GM18505 (cell line): ENCODE data around the gene PRKAR2A.
"Not testable (repeated sequence)": the region's sequence is repeated elsewhere in the genome, so short reads cannot be mapped to it uniquely, and the experiment has no call there.

Experiments used
- ATAC-seq: cut with Tn5 transposase; IDR thresholded peaks from one replicate; pipeline ENCODE4 v1.9.1; 2021; ENCODE audit not compliant: unreplicated experiment
- POLR2A ChIP-seq: IDR thresholded peaks from 4 replicates; pipeline ENCODE4 v1.6.1; 2011; ENCODE audit warnings: borderline replicate concordance; ENCODE audit not compliant: insufficient read depth, insufficient read length; ENCODE audit errors: extremely low read depth

PRKAR2A gene

DNA sequence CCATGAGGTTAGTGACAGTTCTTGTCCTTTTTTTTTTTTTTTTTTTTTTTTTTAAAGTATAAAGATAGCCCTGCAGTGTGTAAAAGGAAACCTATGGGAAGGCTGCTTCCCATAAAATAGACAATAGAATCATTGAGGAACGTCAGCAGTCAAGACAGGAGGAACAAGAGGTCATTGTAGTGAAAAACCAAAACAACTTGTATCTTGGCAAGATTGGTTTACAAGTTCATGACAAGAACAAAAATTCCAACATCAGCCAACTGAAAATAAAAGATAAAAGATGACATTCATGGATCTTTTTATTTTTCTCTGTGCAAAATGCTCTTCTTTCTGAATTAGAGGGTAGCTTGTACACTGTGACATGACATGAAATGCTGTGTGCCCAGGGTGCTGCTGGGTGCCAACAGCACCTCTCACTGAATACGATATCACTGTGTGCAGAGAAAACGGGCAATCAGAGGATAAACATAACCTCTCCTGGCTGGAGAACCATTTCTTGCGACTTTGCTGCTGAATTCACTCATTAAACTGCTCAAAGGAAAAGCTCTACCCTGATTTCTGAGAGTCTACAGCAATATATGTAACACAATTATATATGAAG lies 100.6 kb downstream of the PRKAR2A start:
- no peak for ATAC-seq
- no peak for TF ChIP-seq POLR2A

- ATAC-seq, result no peak
Observed at GRCh38 chr3:48743773-48744172, 103.9 kb downstream of the PRKAR2A start.

DNA sequence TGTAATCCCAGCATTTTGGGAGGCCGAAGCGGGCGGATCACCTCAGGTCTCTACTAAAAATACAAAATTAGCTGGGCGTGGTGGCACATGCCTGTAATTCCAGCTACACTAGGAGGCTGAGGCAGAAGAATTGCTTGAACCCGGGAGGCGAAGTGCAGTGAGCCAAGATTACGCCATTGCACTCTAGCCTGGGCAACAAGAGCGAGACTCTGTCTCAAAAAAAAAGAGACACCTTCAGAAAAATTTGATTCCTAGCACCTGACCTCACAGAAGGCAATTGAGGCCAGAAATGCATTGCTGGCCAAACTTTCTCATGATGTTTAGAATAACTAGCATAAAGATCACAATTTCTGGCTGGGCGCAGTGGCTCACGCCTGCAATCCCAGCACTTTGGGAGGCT lies 106.4 kb downstream of the PRKAR2A start:
- not testable (repeated sequence) for ATAC-seq

More at GRCh38 chr3:48743773-48744172, 103.9 kb downstream of the PRKAR2A start:
- no peak for TF ChIP-seq POLR2A

DNA sequence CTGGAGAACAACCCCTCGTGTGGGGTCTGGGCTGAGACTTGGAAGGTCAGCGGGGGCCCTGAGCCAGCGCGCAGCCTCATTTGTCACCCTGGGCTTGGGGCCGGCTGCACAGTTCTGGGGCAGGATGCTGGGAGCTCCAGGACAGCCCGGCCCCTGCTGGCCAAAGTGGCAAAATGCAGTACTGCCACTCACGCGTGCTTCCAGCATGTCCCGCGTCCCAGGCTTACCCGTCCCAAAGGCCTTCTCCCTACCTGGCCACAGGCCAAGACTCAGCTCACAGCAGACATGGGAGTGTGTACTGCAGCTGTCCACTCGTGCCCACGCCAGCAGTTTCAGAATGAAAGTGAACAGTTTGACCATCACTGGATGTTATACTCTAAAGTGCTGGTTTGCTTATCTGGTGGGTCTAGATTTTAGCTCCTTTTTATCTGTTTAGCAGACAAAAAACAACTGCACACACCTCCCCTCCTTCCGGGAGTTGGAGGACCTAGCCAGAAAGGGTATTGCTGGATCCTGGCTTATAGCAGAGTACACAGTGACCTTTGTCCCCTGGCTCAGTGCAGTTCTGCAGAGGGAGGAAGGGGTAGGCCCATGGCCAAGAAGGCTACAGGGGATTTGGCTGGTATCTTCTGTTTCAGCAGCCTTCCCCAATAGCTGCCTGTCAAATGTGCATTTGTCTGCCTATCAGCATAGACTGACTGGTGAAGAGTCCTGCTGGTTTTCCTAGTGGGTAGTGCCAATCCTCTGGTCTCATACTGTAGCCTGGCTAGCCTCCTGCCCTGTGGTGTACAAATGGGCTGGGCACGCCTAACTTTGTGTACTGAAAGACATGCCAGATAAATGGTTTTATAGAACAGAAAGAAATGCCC lies 107.5 kb downstream of the PRKAR2A start:
- no peak for ATAC-seq

DNA sequence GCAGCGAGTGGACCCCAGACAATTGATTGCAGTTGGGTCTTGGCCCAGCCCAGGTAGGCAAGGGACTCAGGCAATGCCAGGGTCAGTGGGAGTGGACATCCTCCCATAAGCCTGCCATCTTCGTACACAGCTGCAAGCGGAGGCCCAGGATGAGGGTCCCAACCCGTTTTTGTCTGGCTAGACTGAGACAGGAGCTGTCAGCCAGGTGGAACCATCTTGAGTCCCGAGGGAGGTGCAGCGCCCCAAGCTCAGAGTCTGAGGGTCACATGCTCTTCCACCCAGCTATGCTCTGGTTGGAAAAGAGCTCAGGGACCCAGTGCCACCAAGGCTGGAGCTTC lies 108.1 kb downstream of the PRKAR2A start:
- no peak for ATAC-seq
- TF ChIP-seq POLR2A, result no peak

More for the DNA sequence above, 107.5 kb downstream of the PRKAR2A start:
- TF ChIP-seq POLR2A, result no peak

DNA sequence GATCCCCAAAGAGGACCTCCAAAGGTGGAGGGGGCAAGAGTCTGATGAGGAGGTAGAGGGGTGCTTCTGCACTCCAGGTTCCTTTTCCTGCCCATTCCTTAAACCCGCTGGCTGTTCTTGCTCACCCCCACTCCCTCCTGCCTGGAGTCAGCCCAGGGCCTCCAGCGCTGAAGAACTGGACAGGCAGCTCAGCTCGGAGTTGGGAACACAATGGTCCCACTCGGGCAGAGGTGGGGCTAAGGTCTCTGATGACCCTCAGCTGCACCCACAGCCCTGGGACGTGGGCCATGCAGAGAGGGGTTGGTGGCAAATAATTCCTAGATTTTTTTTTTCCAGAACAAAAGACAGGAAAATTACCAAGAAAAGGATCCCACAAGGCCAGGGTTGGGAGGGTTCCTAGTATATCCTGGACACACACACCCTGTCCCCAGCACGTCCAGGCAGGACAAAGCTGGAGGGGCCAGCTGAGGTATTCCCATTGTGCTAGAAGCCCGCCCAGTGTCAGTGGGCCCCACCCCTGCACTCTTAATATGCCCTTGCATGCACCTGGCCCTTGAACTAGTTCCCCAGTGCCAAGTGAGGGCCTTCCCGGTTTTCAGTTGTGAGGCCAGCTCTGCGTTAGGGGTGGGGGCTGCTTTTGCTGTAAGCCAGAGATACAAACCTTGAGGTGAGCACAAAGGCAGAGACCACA lies 108.6 kb downstream of the PRKAR2A start:
- TF ChIP-seq POLR2A, result no peak
- no peak for ATAC-seq

DNA sequence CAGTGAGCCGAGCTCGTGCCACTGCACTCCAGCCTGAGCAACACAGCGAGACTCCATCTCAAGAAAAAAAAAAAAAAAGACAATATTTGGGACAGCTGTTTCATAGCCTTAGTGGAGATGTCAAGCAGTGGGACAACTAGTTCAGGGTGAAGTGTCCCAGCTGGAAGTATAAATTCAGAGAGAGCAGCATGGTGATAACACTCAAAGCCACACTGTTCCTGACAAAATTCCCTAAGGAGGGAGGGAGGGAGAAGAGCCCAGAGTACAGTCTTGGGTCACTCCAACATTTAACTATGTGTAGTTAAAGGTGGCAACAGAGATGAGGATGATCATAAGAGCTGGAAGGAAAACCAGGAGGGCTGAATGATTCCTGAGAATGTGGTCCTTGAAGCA lies 109.5 kb downstream of the PRKAR2A start:
- ATAC-seq, result no peak
- no peak for TF ChIP-seq POLR2A

- not testable (repeated sequence) for ATAC-seq
Observed at GRCh38 chr3:48735075-48735767, 112.5 kb downstream of the PRKAR2A start.

- ATAC-seq, result not testable (repeated sequence)
Observed at GRCh38 chr3:48734541-48734940, 113.1 kb downstream of the PRKAR2A start.

- ATAC-seq, result not testable (repeated sequence)
Observed at GRCh38 chr3:48733752-48734518, 113.7 kb downstream of the PRKAR2A start.

- no peak for TF ChIP-seq POLR2A
- no peak for ATAC-seq
Observed at GRCh38 chr3:48727511-48727910, 120.2 kb downstream of the PRKAR2A start.

GRCh38 chr3:48725185-48725855 lies 122.4 kb downstream of the PRKAR2A start:
- not testable (repeated sequence) for ATAC-seq

GRCh38 chr3:48723725-48724124 lies 123.9 kb downstream of the PRKAR2A start:
- no peak for TF ChIP-seq POLR2A
- ATAC-seq, result no peak

DNA sequence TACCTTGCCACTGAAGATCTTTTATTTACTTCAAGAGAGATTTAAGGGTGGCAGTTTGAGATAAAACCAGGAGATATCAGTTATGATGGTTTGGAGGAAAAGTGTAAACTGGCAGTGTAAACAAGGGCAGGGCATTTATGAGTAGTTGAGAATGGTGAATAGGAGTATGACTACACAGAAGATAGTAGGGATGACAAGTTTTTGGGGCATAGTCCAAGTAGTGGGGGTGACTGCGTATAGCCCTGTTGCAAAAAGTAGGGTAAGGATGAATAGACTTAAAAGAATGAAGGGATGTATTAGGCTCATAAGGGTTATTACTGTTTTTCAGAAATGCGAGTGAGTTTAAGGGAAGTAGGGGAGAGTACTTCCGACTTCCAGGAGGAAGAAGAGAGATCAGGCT lies 124.4 kb downstream of the PRKAR2A start:
- ATAC-seq, result not testable (repeated sequence)
